H1 (cell line): ENCODE data around the gene NDUFAF7. TPM values are rescaled to one million over a fixed set of nuclear protein-coding genes. Genes with fewer than 3 reads are reported as not detected.
A peak's percentile ranks its signal among the peaks of the same experiment; 100 is the strongest.

Experiments used
- CTCF ChIA-PET: fragments of 300-600 bp; sonication (Branson Sonifier 250); formaldehyde crosslinking; loops from one replicate; lab custom pipeline; 2021; ENCODE audit not compliant: partially characterized antibody; lab: Charles Lee
- POLR2A ChIA-PET: fragments of 300-600 bp; sonication (Branson Sonifier 250); formaldehyde crosslinking; loops from one replicate; lab custom pipeline; 2021; ENCODE audit warnings: inconsistent platforms; ENCODE audit not compliant: partially characterized antibody; lab: Charles Lee
- DNase-seq, 2 experiments: peaks; one replicate each; pipeline versions ENCODE4 v3.0.0 to v3.0.0-alpha.2; 2010 to 2022; ENCODE audit warnings: low spot score in 2 of 2, low read depth in 1 of 2, mixed read lengths in 1 of 2
- FAIRE-seq: peaks from 2 replicates; lab custom pipeline; 2011; peaks lifted over from hg19 to GRCh38; lab: Jason Lieb, UNC
- H2AFZ ChIP-seq: 2 replicates; pipeline ENCODE4 v1.8.1; 2012; ENCODE audit warnings: low read length, inconsistent platforms
- H2AK5ac ChIP-seq: 2 replicates; pipeline ENCODE4 v1.6.1; 2013; ENCODE audit warnings: low read depth, low read length
- H2BK120ac ChIP-seq: replicated peaks from 2 replicates; pipeline ENCODE3; 2013; ENCODE audit warnings: low read depth, low read length, inconsistent platforms
- H2BK12ac ChIP-seq: 2 replicates; pipeline ENCODE4 v1.6.1; 2013; ENCODE audit warnings: low read depth, low read length
- H2BK15ac ChIP-seq: 2 replicates; pipeline ENCODE4 v1.6.1; 2013; ENCODE audit warnings: low read length
- H2BK20ac ChIP-seq: 2 replicates; pipeline ENCODE4 v1.6.1; 2013; ENCODE audit warnings: low read length
- H2BK5ac ChIP-seq: 2 replicates; pipeline ENCODE4 v1.6.1; 2013; ENCODE audit warnings: low read depth, low read length
- H3K14ac ChIP-seq: 2 replicates; pipeline ENCODE4 v1.6.1; 2013; ENCODE audit warnings: inconsistent platforms; ENCODE audit not compliant: insufficient read length
- H3K18ac ChIP-seq: 2 replicates; pipeline ENCODE4 v1.6.1; 2013; ENCODE audit warnings: low read length; ENCODE audit errors: extremely low read depth
- H3K23ac ChIP-seq: 2 replicates; pipeline ENCODE4 v1.6.1; 2013; ENCODE audit warnings: inconsistent platforms; ENCODE audit not compliant: insufficient read length
- H3K23me2 ChIP-seq: 2 replicates; pipeline ENCODE4 v1.6.1; 2013; ENCODE audit warnings: low read depth, low read length
- H3K27ac ChIP-seq: 2 replicates; pipeline ENCODE4 v1.6.1; 2011; ENCODE audit warnings: low read depth, low read length, inconsistent platforms
- H3K27me3 ChIP-seq, 4 experiments: replicated peaks in 1 of 4; 1 replicate in 1 of 4; 2 replicates in 3 of 4; pipeline versions ENCODE4 v1.6.1 to v1.8.1; 2011 to 2013; ENCODE audit warnings: low read length in 3 of 4, mild to moderate bottlenecking in 3 of 4, inconsistent platforms in 2 of 4, mixed read lengths in 2 of 4, moderate library complexity in 1 of 4; ENCODE audit not compliant: control insufficient read depth in 3 of 4, insufficient read depth in 3 of 4; ENCODE audit errors: extremely low read depth in 1 of 4
- H3K36me3 ChIP-seq, 4 experiments: 2 replicates each; pipeline versions ENCODE4 v1.6.1 to v1.8.1; 2011 to 2013; ENCODE audit warnings: mild to moderate bottlenecking in 4 of 4, low read length in 3 of 4, moderate library complexity in 2 of 4, control low read depth in 1 of 4, inconsistent platforms in 1 of 4; ENCODE audit not compliant: insufficient read depth in 4 of 4, control insufficient read depth in 2 of 4
- H3K4ac ChIP-seq: replicated peaks from 2 replicates; pipeline ENCODE3; 2013; ENCODE audit warnings: low read length, low read depth, mixed read lengths, inconsistent platforms; ENCODE audit not compliant: insufficient read length
- H3K4me1 ChIP-seq, 4 experiments: replicated peaks in 1 of 4; 1 replicate in 1 of 4; 2 replicates in 3 of 4; pipeline versions ENCODE4 v1.6.1 to v1.8.1; 2011 to 2013; ENCODE audit warnings: low read length in 3 of 4, inconsistent platforms in 2 of 4, mixed read lengths in 1 of 4; ENCODE audit not compliant: insufficient read depth in 4 of 4, control insufficient read depth in 3 of 4
- H3K4me2 ChIP-seq, 2 experiments: 2 replicates each; pipeline versions ENCODE4 v1.6.1 to v1.8.1; 2011 to 2013; ENCODE audit warnings: low read depth in 2 of 2, low read length in 2 of 2, control low read depth in 1 of 2, inconsistent platforms in 1 of 2, mild to moderate bottlenecking in 1 of 2; ENCODE audit not compliant: insufficient read depth in 1 of 2
- H3K4me3 ChIP-seq, 4 experiments: fragments of 200-600, 300-600 bp in 1 of 4; sonication (generic), shearing (Covaris generic), sonication (Bioruptor Twin) in 1 of 4; 2 replicates each; pipeline versions ENCODE4 v1.5.1 to v1.8.1; 2011 to 2016; ENCODE audit warnings: low read length in 4 of 4, low read depth in 3 of 4, control low read depth in 2 of 4, inconsistent platforms in 2 of 4, mild to moderate bottlenecking in 2 of 4, mixed read lengths in 1 of 4, moderate library complexity in 1 of 4; ENCODE audit not compliant: insufficient read depth in 2 of 4; ENCODE audit errors: extremely low read depth in 1 of 4
- H3K56ac ChIP-seq: replicated peaks from 2 replicates; pipeline ENCODE3; 2013; ENCODE audit warnings: low read depth, mild to moderate bottlenecking, mixed read lengths, low read length, inconsistent platforms; ENCODE audit not compliant: insufficient read length
- H3K79me1 ChIP-seq: 2 replicates; pipeline ENCODE4 v1.6.1; 2013; ENCODE audit warnings: low read depth, low read length, control low read depth
- H3K79me2 ChIP-seq, 2 experiments: 2 replicates each; pipeline versions ENCODE4 v1.6.1 to v1.8.1; 2012 to 2013; ENCODE audit warnings: low read length in 2 of 2, mild to moderate bottlenecking in 2 of 2, inconsistent platforms in 1 of 2; ENCODE audit not compliant: insufficient read depth in 2 of 2, control insufficient read depth in 1 of 2
- H3K9ac ChIP-seq, 4 experiments: replicated peaks in 1 of 4; 1 replicate in 1 of 4; 2 replicates in 3 of 4; pipeline versions ENCODE4 v1.6.1 to v1.8.1; 2011 to 2013; ENCODE audit warnings: low read depth in 3 of 4, low read length in 3 of 4, control low read depth in 2 of 4, mild to moderate bottlenecking in 2 of 4, moderate library complexity in 2 of 4, inconsistent platforms in 1 of 4; ENCODE audit errors: extremely low read depth in 1 of 4
- H3K9me3 ChIP-seq, 2 experiments: 2 replicates each; pipeline versions ENCODE4 v1.6.1 to v1.8.1; 2012 to 2013; ENCODE audit warnings: mild to moderate bottlenecking in 2 of 2, moderate library complexity in 2 of 2, control low read depth in 1 of 2, inconsistent platforms in 1 of 2, low read depth in 1 of 2, low read length in 1 of 2, mixed read lengths in 1 of 2; ENCODE audit not compliant: insufficient read depth in 2 of 2
- H4K20me1 ChIP-seq, 2 experiments: replicated peaks in 1 of 2; 2 replicates each; pipeline versions ENCODE3 to v1.8.1; 2011 to 2013; ENCODE audit warnings: inconsistent platforms in 2 of 2, low read length in 2 of 2, mild to moderate bottlenecking in 1 of 2; ENCODE audit not compliant: insufficient read depth in 2 of 2, control insufficient read depth in 1 of 2
- H4K5ac ChIP-seq: 2 replicates; pipeline ENCODE4 v1.6.1; 2013; ENCODE audit warnings: low read length, low read depth, mixed read lengths, inconsistent platforms; ENCODE audit not compliant: insufficient read length
- H4K8ac ChIP-seq: 2 replicates; pipeline ENCODE4 v1.8.0; 2013; ENCODE audit warnings: mild to moderate bottlenecking, moderate library complexity, low read length, inconsistent platforms; ENCODE audit not compliant: insufficient read depth; ENCODE audit errors: extremely low read depth
- H4K91ac ChIP-seq: replicated peaks from 2 replicates; pipeline ENCODE3; 2013; ENCODE audit warnings: low read length, mixed read lengths, inconsistent platforms; ENCODE audit not compliant: insufficient read length
- ASH2L ChIP-seq: fragments of 200-600, 300-600 bp; sonication (generic); IDR thresholded peaks from one replicate; pipeline ENCODE4 v1.7.1; 2017; ENCODE audit warnings: low read length
- ATF2 ChIP-seq: IDR thresholded peaks from 2 replicates; pipeline ENCODE4 v1.6.1; 2012; ENCODE audit warnings: low read length, inconsistent platforms
- FOSL1 ChIP-seq: IDR thresholded peaks from 2 replicates; pipeline ENCODE4 v1.6.1; 2011; ENCODE audit warnings: mild to moderate bottlenecking, low read depth, low read length, moderate library complexity; ENCODE audit not compliant: insufficient read depth
- JUND ChIP-seq: IDR thresholded peaks from 2 replicates; pipeline ENCODE4 v1.6.1; 2011; ENCODE audit warnings: mild to moderate bottlenecking, improper control_type of control experiment, low read length
- SP1 ChIP-seq: IDR thresholded peaks from 2 replicates; pipeline ENCODE4 v1.6.1; 2011; ENCODE audit warnings: low read depth, low read length
- TCF12 ChIP-seq: IDR thresholded peaks from 2 replicates; pipeline ENCODE4 v1.6.1; 2011; ENCODE audit warnings: low read depth, mild to moderate bottlenecking, low read length
- polyA plus RNA-seq, 7 experiments: library from polyadenylated mRNA; depleted of rRNA in 3 of 7; stranded (reverse) in 5 of 7; unstranded in 2 of 7; fragments of >200 nt in 5 of 7; fragments of 200-250 nt in 2 of 7; gene quantifications; 1 replicate in 5 of 7; 2 replicates in 1 of 7; 4 replicates in 1 of 7; pipeline versions ENCODE4 v1.2.1 to v1.2.3, GENCODE V29; 2011 to 2013; ENCODE audit warnings: missing spikeins in 2 of 7, mixed read lengths in 2 of 7
- total RNA-seq: library from RNA; stranded (reverse); fragmentation: NEBNext Ultra II Directional; extraction: Animal tissue kit (Norgen Biotek cat#: 25700); gene quantifications from 2 replicates; pipeline ENCODE4 v1.2.1, GENCODE V29; 2021

The NDUFAF7 gene
- total and polyA plus RNA-seq, 2 of the 8 experiments (the other 6 are each of a cell fraction or from before 2014, with no cell fraction given): 50.2 to 56.0 TPM

GRCh38 chr2:37211212-37211611 is 20.2 kb upstream of the NDUFAF7 start:
- DNase-seq: no peak
- TF ChIP-seq ATF2 (no peak), ASH2L (no peak), TCF12 (no peak), JUND (no peak), SP1 (no peak), FOSL1 (no peak)
- ChIA-PET CTCF (interaction anchor here (0.7 to 1.8 kb wide), 4 partner anchors 13 to 44 kb away, joined by 3 to 9 read pairs (median 4); partner anchors contain the start of genes CEBPZ and NDUFAF7), POLR2A (interaction anchor here (1.1 to 2.2 kb wide), 8 partner anchors 9 to 34 kb away, joined by 3 to 10 read pairs (median 4); partner anchors contain the start of gene CEBPZOS)
- H3K23me2 ChIP-seq: no peaks in the 10 kb centered on the region
- no peak overlapping the region for H3K18ac ChIP-seq
- H2AK5ac ChIP-seq: no peak overlapping the region
- H3K79me2 ChIP-seq: peaks cover 0 to 66% of the 10 kb centered on the region in 2 experiments; a peak in 3 of 4 replicates
- H3K4ac ChIP-seq: no peak overlapping the region
- peak overlapping the region; percentile 52 for H4K5ac ChIP-seq
- H3K4me2 ChIP-seq: no peak overlapping the region
- no peaks in the 10 kb centered on the region for H4K20me1 ChIP-seq
- no peak overlapping the region for H2BK5ac ChIP-seq
- H4K8ac ChIP-seq: no peak overlapping the region
- no peak overlapping the region for H3K4me3 ChIP-seq
- peaks cover 32 to 99% (median 71%) of the 10 kb centered on the region in 4 experiments for H3K36me3 ChIP-seq
- no peak overlapping the region for H3K27ac ChIP-seq
- no peak overlapping the region for H2BK120ac ChIP-seq
- H3K79me1 ChIP-seq: no peaks in the 10 kb centered on the region
- H2BK15ac ChIP-seq: no peak overlapping the region
- H2AFZ ChIP-seq: no peak overlapping the region
- peaks cover 0 to 10% of the 10 kb centered on the region in 2 experiments; a peak in 2 of 4 replicates for H3K9me3 ChIP-seq
- no peak for FAIRE-seq
- no peak overlapping the region for H3K9ac ChIP-seq
- no peak overlapping the region for H2BK12ac ChIP-seq
- H3K4me1 ChIP-seq: peaks cover 0 to 3% (median 0%) of the 10 kb centered on the region in 4 experiments; a peak in 1 of 7 replicates
- no peak overlapping the region for H3K14ac ChIP-seq
- H4K91ac ChIP-seq: no peak overlapping the region
- no peak overlapping the region for H3K56ac ChIP-seq
- no peaks in the 10 kb centered on the region for H3K27me3 ChIP-seq
- no peak overlapping the region for H2BK20ac ChIP-seq
- no peak overlapping the region for H3K23ac ChIP-seq
